GM18505 (cell line): Measurements from ENCODE around the gene PIK3R5.
"Not testable (repeated sequence)": the region's sequence is repeated elsewhere in the genome, so short reads cannot be mapped to it uniquely, and the experiment has no call there.

Experiments
- ATAC-seq: cut with Tn5 transposase; IDR thresholded peaks from one replicate; pipeline ENCODE4 v1.9.1; 2021; ENCODE audit not compliant: unreplicated experiment
- POLR2A ChIP-seq: IDR thresholded peaks from 4 replicates; pipeline ENCODE4 v1.6.1; 2011; ENCODE audit warnings: borderline replicate concordance; ENCODE audit not compliant: insufficient read depth, insufficient read length; ENCODE audit errors: extremely low read depth

PIK3R5 gene

DNA sequence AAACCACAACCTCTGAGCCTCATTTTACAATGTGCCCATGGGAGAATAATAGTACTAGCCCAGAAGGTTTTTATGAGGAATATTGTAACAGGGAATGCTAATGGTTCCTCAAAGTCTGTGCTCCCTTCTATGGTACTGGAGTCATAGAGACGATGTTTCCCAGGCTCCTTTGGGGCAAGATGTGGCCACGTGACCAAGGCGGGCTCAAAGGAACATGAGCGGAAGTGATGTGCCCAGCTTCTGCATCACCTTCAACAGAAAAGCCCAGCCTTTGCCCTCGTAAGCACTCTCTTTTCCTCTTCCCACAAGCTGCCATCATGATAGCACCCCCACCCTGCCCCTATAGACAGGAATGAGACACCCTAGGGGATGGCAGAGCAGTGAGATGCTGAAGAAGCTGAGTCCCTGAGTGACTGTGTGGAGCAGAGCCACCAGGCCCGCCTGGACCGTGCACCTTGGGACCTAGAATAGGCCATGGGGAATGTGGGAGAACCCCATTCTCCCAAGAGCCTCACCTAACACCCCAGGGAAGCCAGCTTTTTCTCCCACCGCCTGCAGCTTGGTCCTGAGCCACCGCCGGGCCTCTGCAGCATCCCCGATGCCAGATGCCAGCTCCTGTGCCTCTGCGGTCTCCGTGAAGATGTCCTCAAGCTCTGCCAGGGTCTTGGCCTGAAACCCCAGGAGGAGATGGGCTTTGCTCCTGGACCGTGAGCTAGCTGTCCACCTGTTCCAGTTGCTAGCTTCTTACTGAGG is 75.9 kb downstream of the PIK3R5 start:
- TF ChIP-seq POLR2A, result no peak
- ATAC-seq, result no peak

DNA sequence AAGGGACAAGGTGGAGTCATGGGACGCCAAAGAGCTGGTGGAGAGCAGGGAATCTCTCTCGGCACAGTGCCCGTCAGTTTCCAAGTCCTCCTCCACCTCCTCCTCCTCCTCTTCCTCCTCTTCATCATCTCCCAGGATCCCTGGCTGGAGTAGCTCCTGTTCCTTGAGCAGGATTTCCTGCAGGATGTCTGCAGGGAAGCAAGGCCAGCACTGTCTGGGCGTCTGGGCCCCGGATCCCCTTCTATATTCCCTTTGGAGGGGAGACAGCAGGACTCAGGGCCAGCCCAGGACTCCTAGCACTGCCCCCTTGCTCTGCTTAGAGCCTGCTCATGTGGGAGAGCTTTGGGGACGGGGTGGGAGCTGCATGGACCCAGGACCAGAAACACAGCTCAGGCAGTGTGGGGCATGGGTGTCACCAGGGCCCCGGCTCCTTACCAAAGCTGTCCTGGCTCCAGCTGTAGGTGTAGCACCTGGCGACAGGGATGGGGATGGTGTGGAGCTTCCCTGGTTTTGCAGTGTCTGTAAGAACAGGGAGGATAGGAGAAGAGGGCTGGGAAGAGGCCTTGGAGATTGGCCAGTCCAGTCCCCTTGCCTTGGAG is 76.7 kb downstream of the PIK3R5 start:
- TF ChIP-seq POLR2A, result no peak
- ATAC-seq, result no peak

DNA sequence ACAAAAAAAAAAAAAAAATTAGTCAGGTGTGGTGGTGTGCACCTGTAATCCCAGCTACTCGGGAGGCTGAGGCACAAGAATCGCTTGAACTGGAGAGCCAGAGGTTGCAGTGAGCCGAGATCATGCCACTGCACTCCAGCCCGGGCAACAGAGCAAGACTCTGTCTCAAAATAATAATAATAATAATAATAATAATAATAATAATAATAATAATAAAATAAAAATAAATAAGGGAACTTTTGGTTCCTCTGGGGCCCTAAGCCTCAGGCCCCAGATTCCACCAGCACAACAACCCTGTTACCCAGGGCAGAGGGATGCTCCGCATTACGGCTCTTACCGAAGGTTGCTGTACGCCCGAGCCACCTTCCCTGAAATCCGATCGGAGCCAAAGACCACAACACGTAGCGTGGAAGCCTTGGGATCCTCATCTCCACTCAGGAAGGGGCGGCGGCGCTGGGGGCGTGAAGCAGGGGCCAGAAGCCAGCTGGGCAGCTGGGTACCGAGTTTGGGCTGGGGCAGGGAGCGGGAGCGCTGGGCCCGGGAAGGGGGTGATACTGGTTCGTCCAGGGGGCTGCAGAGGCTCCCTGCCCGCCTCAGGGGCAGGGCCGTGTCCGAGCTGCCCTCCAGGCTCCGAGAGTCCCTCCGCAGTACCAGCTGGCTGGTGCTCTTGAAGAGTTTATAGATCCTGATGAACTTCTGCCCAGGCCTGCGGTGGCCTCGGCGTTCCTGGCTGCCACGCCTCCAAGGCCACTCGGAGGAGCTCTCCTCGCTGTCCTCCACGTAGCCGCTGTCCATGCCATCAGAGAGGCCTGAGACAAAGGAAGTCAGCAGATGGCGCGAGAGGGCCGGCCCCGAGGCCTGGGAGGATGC is 77.4 kb downstream of the PIK3R5 start:
- ATAC-seq, result no peak
- TF ChIP-seq POLR2A, result no peak

DNA sequence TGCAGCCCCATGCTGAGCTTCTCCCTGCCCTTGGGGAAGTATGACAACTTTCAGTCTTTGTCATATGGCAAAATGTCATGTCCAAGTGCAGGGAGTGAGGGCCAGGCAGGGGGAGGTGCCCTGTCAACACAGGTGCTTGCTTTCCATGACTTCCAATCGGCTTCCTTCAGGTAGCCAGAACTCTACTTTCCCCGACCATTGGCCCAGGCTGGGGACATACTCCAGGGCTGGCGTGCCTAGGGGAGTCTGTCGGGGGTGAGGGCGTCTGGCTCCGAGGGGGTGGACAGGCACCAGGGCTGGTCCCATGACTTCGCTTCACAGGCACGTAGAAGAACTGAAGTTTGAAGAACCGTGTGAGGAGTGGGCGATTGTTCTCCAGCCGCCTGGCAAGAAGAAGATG is 78.2 kb downstream of the PIK3R5 start:
- no peak for ATAC-seq
- TF ChIP-seq POLR2A, result no peak

DNA sequence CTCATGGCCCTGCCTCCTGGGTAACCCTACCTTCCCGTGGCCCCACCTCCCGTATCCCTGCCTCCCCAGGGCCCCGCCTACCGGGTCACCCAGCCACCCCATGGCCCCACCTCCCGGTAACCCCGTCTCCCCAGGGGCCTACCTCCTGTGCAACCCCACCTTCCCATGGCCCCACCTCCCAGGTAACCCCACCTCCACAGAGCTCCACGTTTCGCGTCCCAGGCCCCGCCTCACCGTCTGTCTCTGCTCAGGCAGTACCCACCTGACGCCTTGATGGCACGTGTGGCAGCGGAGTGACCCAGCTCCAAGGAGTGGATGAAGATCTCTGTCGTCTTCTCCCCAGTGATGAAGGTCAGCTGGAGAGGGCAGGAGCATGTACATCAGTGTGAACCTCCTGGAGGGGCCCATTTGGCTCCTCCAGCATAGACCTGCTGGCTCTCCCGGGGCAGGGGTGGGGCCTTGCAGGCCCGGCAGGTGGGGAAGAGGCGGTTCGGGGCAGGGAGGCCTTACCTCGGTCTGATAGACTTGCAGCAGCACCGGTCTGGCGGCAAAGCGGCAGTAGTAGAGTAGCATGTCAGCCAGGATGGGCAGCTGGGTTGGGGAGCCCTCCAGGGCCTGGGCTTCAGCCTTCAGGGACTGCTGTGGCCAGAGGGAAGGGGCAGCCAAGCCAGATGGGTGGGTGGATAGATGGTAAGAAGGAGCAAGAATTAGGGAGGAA is 79.4 kb downstream of the PIK3R5 start:
- TF ChIP-seq POLR2A, result no peak
- ATAC-seq, result no peak

DNA sequence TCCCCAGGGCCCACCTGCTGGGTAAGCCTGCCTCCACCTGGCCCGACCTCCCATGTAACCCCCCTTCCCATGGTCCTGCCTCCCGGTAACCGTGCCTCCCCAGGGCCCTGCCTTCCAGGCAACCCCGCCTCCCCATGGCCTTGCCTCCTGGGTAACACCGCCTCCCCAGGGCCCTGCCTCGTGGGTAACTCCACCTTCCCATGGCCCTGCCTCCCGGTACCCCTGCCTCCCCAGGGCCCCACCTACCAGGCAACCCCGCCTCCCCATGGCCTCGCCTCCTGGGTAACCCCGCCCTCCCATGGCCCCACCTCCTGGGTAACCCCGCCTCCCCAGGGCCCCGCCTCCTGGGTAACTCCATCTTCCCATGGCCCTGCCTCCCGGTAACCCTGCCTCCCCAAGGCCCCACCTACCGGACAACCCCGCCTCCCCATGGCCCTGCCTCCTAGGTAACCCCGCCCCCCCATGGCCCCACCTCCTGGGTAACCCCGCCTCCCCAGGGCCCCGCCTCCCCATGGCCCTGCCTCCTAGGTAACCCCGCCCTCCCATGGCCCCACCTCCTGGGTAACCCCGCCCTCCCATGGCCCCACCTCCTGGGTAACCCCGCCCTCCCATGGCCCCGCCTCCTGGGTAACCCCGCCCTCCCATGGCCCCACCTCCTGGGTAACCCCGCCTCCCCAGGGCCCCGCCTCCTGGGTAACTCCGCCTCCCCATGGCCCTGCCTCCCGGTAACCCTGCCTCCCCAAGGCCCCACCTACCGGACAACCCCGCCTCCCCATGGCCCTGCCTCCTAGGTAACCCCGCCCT is 80.1 kb downstream of the PIK3R5 start:
- ATAC-seq, result not testable (repeated sequence)

DNA sequence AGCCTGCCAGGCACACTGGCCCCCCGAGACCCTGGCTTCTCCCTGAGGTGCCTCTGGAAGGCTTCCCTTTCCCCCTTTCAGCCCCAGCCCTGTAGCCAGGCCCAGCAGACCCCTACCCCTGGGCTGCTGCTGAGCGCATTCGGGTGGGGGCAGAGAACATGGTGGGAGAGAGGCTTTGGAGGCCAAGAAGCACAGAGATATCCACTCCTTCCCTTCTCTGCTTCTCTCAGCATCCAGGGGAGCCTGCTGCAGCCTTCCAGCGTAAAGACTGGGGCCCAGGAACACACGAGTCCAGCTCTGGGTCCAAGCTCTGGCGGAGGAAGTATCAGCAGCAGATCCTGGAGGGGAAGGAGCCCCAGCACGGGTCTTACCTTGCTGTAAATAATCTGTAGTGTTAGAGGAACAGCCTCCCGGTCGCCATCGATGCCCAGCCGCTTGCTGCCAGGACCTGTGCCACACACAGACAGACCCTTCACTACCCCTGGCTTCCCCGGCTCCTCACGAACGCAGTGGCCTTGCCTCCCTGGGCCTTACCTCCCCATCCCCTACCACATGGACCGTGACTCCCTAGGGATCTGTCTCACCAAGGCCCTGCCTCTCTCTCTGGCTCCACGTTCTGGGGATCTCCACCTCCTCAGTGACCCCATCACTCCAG is 81.0 kb downstream of the PIK3R5 start:
- no peak for TF ChIP-seq POLR2A
- ATAC-seq, result no peak

DNA sequence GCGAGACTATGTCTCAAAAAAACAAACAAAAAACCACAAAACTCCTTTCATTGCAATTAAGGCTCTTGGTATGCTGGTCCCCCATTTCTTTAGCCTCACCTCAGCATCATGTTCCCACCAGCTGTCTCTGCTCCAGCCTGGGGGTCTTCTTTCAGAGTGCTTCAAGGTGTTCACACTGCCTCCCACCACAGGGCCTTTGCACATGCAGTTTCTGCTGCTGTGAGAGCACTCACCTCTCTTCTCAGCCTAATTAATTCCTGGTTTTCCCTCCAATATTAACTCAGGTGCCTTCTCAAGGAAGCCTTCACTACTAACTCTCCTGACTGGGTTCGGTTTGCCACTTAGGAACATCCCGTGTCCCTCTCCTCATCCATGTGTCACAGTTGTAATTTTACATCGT is 82.2 kb downstream of the PIK3R5 start:
- TF ChIP-seq POLR2A, result no peak
- no peak for ATAC-seq

DNA sequence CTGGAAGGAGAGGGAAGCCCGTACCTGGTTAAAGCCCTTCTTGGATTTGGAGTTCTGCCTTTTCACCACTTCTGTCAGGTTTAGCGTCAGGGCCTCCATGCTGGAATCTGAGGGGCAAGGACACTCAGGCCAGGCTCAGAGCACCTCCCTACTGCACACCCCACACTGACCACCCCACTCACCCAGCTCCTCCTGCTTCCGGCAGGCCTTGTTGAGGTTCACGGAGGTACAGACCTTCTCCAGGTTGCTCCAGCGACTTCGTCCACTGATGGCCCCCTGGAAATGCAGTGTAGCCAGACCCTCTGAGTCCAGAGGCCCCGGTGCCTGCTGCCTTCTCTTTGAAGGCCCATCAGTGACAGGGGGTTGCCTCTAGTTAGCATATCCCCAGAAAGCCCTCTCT is 83.9 kb downstream of the PIK3R5 start:
- no peak for TF ChIP-seq POLR2A
- ATAC-seq, result no peak

DNA sequence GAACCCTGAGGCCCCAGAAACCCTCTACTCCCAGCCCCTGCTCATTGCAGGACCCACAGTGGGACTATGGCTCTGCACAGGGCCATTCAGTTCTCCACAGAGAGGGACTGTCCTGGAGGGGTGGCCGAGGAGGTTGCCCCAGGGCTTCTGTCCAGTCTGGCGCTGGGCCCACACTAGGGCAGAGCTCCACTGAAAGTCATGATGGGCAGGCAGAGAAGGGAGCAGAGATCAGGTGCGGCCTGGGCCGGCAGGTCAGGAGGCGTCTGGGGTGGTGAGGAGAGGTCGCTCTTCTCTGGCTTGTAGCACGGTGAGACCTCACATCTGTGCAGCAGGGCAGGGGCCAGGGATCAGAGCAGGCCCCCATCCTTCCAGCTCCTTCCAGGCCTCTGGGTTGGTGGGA is 85.0 kb downstream of the PIK3R5 start:
- ATAC-seq, result no peak
- no peak for TF ChIP-seq POLR2A

DNA sequence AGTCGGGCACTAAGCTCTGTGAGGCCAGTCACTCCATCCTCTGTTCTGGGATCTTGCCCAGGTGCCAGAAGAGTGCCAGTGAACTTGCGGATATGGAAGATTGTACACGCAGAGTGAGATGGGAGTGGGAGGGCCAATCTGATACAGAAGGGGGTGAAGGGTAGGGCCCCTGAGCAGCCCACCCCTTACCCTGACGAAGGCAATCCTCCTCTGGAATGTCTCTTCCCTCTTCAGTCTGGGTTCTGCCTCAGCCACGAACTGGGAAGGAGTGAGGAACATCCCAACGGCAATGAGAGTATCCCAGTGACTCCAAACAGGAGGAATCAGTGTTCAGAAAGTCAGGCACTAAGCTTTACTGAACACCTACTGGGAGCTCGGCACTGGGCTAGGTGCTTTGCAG is 86.1 kb downstream of the PIK3R5 start:
- no peak for TF ChIP-seq POLR2A
- ATAC-seq, result no peak

DNA sequence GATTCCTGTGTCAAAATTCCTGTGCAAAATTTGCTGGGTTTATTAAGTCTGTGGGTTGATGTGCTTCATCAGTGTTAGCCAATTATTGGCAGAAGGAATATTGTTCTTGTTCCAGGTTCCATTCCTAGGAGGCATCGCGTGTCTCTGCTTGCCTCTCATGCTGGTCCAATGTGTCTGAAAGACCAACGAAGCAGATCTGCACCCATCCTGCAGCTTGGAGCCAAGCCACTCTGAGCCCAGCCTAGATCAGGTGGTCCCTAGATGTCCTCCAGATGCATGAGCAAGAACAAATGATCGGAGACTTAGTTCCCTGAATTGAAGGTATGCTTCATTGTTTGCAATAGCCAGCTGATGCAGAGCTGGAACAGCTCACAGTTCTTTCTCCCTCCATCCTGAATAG is 87.5 kb downstream of the PIK3R5 start:
- no peak for ATAC-seq
- TF ChIP-seq POLR2A, result no peak
